Dermis microvascular lymphatic vessel endothelial cell (primary cell): ENCODE data around the gene MSANTD3. TPM values are rescaled to one million over a fixed set of nuclear protein-coding genes. Genes with fewer than 3 reads are reported as not detected.
"Not testable (repeated sequence)": the region's sequence is repeated elsewhere in the genome, so short reads cannot be mapped to it uniquely, and the experiment has no call there.

Experiments
- DNase-seq, 2 donors: peaks; one replicate each; pipeline versions ENCODE4 v3.0.0 to v3.0.0-alpha.2; 2010; ENCODE audit warnings: low read depth in 2 of 2
- total RNA-seq: library from RNA; depleted of rRNA; stranded (reverse); fragments of >200 nt; gene quantifications from 2 replicates; pipeline ENCODE4 v1.2.1, GENCODE V29; 2014

Gene MSANTD3
- 43.9 and 51.5 TPM in 2 replicates for total RNA-seq

DNA sequence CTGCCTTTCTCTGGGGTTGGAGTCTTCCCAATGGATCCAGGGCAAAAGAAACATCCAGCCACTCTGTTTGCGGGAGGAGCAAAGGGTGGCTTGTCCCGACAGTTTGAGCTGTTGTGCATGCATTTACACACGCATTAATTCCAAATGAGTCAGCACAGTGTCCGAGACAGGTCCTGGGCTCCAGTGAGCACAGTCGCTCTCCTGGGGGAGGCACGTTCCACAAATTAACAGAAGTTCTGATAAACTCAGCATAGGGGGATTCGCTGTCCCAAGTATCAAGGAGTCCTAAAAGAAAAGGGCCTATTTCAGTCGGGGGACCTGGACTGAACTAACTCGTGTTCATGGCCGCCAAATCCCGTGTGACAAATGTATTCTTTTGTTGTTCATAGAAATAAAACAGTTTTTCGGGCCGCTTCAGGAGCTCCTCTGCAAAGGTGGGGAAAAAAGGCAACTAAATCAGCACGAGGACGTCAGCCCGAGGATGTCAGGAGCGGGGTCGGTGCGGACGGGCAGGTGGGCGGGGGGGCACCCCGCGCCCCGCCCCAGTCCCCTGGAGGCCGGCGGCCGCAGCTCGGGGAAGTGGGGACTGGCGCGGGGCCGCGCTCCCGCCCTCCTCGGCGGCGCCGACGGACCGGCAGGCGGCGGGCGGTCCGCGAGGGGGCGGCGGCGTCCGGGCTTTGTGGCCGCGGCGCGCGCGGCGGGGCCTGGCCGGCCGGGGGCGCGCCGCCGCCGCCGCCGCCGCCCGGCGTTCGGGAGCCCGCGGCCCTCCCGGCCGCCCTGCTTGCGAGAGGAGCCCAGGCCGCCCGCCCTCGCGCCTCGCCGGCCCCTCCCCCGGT lies at the start of gene MSANTD3:
Gene MSANTD3 (plus strand): TSS at position 614 of the 836 bp plus-strand sequence. CDS start 14,796 bp downstream, outside the sequence.
- peak; percentile 72 to 84 for DNase-seq

DNA sequence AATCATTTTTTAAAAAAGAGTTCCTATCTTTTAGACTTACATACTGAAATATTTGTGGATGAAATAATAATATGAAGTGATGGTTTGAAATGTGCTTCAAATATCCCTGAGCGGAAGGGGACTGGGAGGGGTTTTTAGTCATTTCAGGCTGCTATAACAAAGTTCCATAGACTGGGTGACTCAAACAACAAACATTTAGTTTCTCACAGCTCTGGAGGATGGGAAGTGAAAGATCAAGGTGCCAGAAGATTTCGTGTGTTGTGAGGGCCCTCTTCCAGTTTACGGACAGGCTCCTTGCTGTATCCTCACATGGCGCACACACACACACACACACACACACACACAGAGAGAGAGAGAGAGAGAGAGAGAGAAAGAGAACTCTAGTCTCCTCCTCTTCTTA lies 47.1 kb upstream of the MSANTD3 start:
- peak in 1 of 2 donors; percentile 24 for DNase-seq

DNA sequence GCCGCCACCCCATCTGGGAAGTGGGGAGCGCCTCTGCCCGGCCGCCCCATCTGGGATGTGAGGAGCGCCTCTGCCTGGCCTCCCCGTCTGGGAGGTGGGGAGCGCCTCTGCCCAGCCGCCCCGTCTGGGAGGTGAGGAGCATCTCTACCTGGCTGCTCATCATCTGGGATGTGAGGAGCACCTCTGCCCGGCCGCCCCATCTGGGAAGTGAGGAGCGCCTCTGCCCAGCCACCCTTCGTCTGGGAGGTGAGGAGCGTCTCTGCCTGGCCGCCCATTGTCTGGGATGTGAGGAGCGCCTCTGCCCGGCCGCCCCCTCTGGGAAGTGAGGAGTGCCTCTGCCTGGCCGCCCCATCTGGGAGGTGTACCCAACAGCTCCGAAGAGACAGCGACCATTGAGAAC lies 34.0 kb upstream of the MSANTD3 start:
- not testable (repeated sequence) for DNase-seq

- no peak for DNase-seq
Observed at GRCh38 chr9:100394032-100394695, 32.8 kb upstream of the MSANTD3 start.

GRCh38 chr9:100394816-100395215 lies 32.1 kb upstream of the MSANTD3 start:
- DNase-seq: no peak

GRCh38 chr9:100396769-100397168 lies 30.2 kb upstream of the MSANTD3 start:
- DNase-seq: no peak

- no peak for DNase-seq
Observed at GRCh38 chr9:100397529-100398266, 29.2 kb upstream of the MSANTD3 start.

DNA sequence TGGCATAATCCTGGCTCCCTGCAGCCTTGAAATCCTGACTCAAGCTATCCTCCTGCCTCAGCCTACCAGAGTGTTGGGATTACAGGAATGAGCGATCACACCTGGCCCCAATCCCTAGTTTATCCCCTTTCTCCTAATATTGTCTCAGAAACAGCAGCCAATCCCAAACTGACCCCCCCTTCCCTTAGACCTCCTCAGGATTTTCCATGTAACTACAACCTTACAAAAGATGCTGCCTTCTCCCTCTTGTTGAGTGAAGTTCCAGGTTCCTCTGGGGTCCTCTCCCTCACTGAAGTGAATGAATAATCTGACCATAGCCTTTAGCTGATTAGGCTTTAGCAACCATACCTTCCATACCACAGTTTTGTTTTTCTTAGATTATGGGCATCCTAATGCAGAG lies 25.9 kb upstream of the MSANTD3 start:
- DNase-seq: no peak

- no peak for DNase-seq
Observed at GRCh38 chr9:100406962-100407361, 20.0 kb upstream of the MSANTD3 start.

DNA sequence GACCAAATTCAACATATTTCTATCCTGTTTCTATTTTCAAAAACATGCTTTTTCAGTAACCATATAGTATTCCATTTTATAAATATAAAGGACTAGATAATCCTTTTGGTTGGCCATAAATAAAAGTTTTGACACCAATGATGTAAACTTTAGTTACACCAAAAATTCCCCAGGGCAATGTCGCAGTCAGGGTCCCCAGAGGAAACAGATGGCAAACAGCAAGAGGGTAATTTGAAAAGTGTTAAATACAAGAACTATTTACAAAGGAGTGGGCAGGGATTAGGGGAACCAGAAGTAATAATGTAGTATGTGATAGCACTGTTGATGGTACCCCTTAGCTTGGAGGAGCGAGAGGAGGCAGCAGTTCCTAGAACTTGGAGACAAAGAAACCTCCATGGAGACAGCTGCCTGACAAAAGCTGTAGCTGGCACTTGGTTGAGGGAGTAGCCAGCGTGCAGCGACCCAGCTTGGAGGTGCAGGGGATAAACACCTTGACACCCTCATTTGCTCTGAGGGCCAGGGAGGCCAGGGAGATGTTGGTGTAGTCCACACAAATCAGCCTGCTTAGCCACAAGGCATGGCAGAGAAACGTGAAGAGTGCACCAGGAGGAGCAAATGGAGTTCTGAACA lies 18.3 kb upstream of the MSANTD3 start:
- no peak for DNase-seq

DNA sequence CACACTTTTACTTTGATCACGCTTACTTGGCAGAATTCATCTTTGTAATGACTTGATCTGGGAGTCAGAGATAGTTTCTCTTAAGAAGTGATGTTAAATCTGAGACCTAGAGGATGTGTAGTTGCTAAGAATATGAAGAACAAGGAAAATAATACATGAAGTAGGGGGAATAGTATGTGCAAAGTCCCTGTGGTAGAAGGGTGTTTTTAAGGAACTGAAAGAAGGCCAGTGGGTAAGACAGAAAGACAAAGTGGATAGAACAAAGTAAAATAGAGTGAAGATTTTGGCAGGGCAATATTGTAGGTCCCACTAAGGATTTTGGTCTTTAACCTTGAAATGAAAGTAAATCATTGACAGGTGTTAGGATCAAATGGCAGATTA lies 17.8 kb upstream of the MSANTD3 start:
- DNase-seq: no peak

DNA sequence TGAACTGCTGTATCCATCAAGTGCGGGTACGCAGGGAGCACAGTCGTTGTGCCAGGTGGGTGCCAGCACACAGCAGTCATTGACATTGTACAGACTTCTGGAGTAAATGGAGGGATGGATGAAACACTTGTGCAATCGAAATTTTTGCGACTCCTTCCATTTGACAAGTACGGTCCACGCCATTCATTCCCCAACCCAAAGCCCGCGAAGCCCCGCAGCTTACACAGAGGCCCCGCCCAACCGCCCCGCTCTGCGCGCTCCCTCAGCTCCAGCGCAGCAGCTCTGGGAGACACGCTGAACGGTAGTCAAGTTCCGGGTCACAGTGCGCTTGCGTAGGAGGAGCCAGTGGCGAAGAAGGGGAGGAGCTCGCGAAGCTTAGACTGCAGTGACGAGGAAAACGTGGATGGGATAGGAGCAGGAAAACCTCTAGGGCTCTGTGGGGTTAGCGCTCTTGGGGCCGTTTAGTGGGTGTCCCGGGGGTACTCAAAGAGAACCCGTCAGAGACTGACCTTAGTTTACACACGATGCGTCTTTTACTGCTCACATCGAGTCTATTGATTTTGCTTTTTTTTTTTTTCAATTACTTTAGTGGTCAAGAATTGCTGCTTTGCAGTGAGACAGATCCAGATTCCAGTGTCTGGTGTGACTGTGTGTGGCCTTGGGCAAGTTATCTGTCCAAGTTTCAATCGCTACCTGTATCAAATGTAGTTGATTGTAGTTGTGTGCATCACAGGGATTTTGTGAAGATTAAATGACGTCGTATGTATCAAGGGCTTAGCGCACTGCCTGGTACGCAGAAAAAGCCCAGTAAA lies 15.3 kb upstream of the MSANTD3 start:
- peak; percentile 78 to 89 for DNase-seq

DNA sequence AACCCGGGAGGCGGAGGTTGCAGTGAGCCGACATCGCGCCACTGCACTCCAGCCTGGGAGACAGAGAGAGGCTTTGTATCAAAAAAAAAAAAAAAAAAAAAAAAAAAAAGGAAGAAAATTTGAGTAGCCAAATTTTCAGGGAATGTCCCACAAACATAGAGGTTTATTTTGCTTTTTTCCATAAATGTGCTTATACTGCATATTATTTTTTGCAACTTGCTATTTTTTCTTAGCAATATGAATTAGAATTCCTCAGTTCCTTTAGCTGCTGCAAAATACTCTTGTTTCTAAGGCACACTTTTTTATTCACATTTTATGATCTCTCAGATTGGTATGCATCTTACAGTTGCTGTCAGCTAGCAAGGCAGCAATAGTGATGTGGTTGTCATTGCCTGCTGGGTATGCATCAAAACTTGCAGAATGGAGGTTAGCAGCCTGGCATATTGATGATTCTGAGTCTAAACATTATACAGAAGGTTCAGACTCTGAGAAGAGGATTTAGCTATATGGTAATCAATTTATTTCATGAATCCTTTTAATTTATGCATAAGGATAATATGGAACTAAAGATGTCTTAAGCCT lies 13.0 kb upstream of the MSANTD3 start:
- no peak for DNase-seq

GRCh38 chr9:100417815-100418214 lies 9.1 kb upstream of the MSANTD3 start:
- no peak for DNase-seq

DNA sequence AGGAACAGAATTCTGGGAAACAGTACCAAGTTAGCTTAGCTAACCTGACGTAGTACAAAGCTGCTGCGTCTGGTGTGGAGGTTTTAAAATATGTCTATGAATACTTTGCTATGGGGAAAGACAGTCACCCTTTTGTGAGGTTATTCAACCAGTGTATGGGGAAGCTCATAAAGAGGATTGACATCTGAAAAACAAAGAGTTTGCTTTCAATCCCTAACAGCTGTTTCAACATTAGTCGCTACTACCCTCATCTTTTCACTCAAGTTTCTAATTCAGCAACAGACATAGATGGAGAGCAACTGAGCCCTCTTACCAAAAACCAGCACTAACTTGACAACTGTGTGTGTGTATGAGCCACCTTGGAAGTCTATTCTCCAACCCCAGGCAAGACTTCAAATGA lies 7.8 kb upstream of the MSANTD3 start:
- DNase-seq: no peak

DNA sequence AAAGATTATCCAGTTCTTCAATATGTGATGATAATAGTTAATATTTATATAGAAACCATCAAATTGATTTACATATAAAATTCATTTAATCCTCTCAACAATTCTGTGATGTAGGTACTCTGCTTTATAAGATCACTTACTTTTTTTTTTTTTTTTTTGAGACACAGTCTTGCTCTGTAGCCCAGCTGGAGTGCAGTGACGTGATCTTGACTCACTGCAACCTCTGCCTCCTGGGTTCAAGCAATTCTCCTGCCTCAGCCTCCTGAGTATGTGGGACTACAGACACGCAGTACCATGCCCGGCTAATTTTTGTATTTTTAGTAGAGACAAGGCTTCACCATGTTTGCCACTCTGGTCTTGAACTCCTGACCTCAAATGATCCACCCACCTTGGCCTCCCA lies 5.8 kb upstream of the MSANTD3 start:
- not testable (repeated sequence) for DNase-seq

- peak; percentile 34 to 51 for DNase-seq
Observed at GRCh38 chr9:100425758-100426157, 1.2 kb upstream of the MSANTD3 start.

- no peak for DNase-seq
Observed at GRCh38 chr9:100426189-100426529, 784 bp upstream of the MSANTD3 start.

- DNase-seq: peak in 1 of 2 donors; percentile 74
Observed at GRCh38 chr9:100427366-100428263, 672 bp downstream of the MSANTD3 start.
